Tibial artery (tissue), 4 donors: Measurements from ENCODE around the gene RARS1.

ENCODE experiments used
- DNase-seq, 2 donors: peaks; one replicate each; pipeline ENCODE4 v3.0.0-alpha.2; 2019
- H3K27ac ChIP-seq, 2 donors: fragments of 200-600 bp; sonication (generic) in 1 of 2; 1 replicate in 1 of 2; 2 replicates in 1 of 2; pipeline ENCODE4 v1.5.1; 2018 to 2019; ENCODE audit warnings: mild to moderate bottlenecking in 1 of 2
- H3K27me3 ChIP-seq, 2 donors: fragments of 200-600 bp; sonication (generic) in 1 of 2; one replicate each; pipeline versions ENCODE4 v1.5.1 to v1.6.0; 2016 to 2019
- H3K36me3 ChIP-seq, 3 donors: fragments of 200-600 bp; sonication (generic) in 2 of 3; one replicate each; pipeline ENCODE4 v1.5.1; 2016 to 2019; ENCODE audit warnings: mild to moderate bottlenecking in 2 of 3
- H3K4me1 ChIP-seq, 4 donors: fragments of 200-600 bp; sonication (generic) in 2 of 4; 1 replicate in 3 of 4; 2 replicates in 1 of 4; pipeline ENCODE4 v1.5.1; 2016 to 2019
- H3K4me3 ChIP-seq, 2 donors: fragments of 200-600 bp; sonication (generic) in 1 of 2; 1 replicate in 1 of 2; 2 replicates in 1 of 2; pipeline ENCODE4 v1.5.1; 2018 to 2019; ENCODE audit warnings: mild to moderate bottlenecking in 2 of 2
- H3K9me3 ChIP-seq, 3 donors: fragments of 200-600 bp; sonication (generic) in 1 of 3; one replicate each; pipeline ENCODE4 v1.5.1; 2016 to 2019
- CTCF ChIP-seq, 2 experiments: fragments of 200-600 bp in 1 of 2; fragments of 450-650 bp in 1 of 2; IDR thresholded peaks; one replicate each; pipeline ENCODE4 v1.5.1; 2017 to 2019; ENCODE audit warnings: antibody characterized with exemption in 2 of 2, mild to moderate bottlenecking in 1 of 2, moderate library complexity in 1 of 2
- intact Hi-C: fragments of 100-400 bp; cut with DNase I; formaldehyde crosslinking; loops from one replicate; pipeline ENCODE4 v1.15.0; 2023; ENCODE audit warnings: low total_unique reads

Gene RARS1

GRCh38 chr5:168480601-168481000 lies 5.7 kb upstream of the RARS1 start:
- Histone ChIP-seq H3K4me1 (no peaks in the 10 kb centered on the region), H3K27ac (no peak overlapping the region), H3K9me3 (no peaks in the 10 kb centered on the region), H3K36me3 (no peaks in the 10 kb centered on the region), H3K4me3 (no peak overlapping the region), H3K27me3 (no peaks in the 10 kb centered on the region)
- intact Hi-C loops = loop anchor here (10.0 kb wide), 2 partner anchors 84 to 1104 kb away; partner anchors contain the start of gene SPDL1
- DNase-seq = no peak
- TF ChIP-seq CTCF (IDR thresholded peaks at IDR 0.05) = no peak

GRCh38 chr5:168481330-168481788 lies 4.9 kb upstream of the RARS1 start:
- intact Hi-C loops = loop anchor here (10.0 kb wide), 2 partner anchors 83 to 1103 kb away; partner anchors contain the start of gene SPDL1
- Histone ChIP-seq H3K9me3 (no peaks in the 10 kb centered on the region), H3K4me1 (peaks cover 0 to 4% (median 0%) of the 10 kb centered on the region in 4 donors), H3K27me3 (no peaks in the 10 kb centered on the region), H3K27ac (no peak overlapping the region), H3K4me3 (no peak overlapping the region), H3K36me3 (no peaks in the 10 kb centered on the region)
- no peak for TF ChIP-seq CTCF (IDR thresholded peaks at IDR 0.05)
- no peak for DNase-seq

- no peak for TF ChIP-seq CTCF (IDR thresholded peaks at IDR 0.05)
- H3K9me3 ChIP-seq = no peaks in the 10 kb centered on the region
- no peaks in the 10 kb centered on the region for H3K36me3 ChIP-seq
- H3K4me1 ChIP-seq = peaks cover 0 to 9% (median 5%) of the 10 kb centered on the region in 4 donors
- no peak overlapping the region for H3K4me3 ChIP-seq
- no peak overlapping the region for H3K27ac ChIP-seq
- intact Hi-C loops = loop anchor here (10.0 kb wide), 2 partner anchors 82 to 1102 kb away; partner anchors contain the start of gene SPDL1
- H3K27me3 ChIP-seq = no peaks in the 10 kb centered on the region
- DNase-seq = no peak
These were observed 3.9 kb upstream of the RARS1 start for GRCh38 chr5:168482361-168482760.

- Histone ChIP-seq H3K27ac (no peak overlapping the region), H3K4me3 (no peak overlapping the region), H3K27me3 (no peaks in the 10 kb centered on the region), H3K36me3 (peaks cover 49 to 56% (median 52%) of the 10 kb centered on the region in 3 donors), H3K4me1 (peaks cover 0 to 13% (median 9%) of the 10 kb centered on the region in 4 donors), H3K9me3 (no peaks in the 10 kb centered on the region)
- DNase-seq = no peak
- no peak for TF ChIP-seq CTCF (IDR thresholded peaks at IDR 0.05)
- intact Hi-C loops = loop anchor here (10.0 kb wide), 2 partner anchors 76 to 1096 kb away; partner anchors contain the start of gene SPDL1
These were observed 2.8 kb downstream of the RARS1 start for GRCh38 chr5:168489059-168489458.

GRCh38 chr5:168494057-168494555 lies 7.8 kb downstream of the RARS1 start:
- no peak for DNase-seq
- Histone ChIP-seq H3K9me3 (no peaks in the 10 kb centered on the region), H3K27me3 (no peaks in the 10 kb centered on the region), H3K36me3 (peaks cover 86 to 89% (median 87%) of the 10 kb centered on the region in 3 donors), H3K27ac (no peak overlapping the region), H3K4me3 (no peak overlapping the region), H3K4me1 (no peaks in the 10 kb centered on the region)
- TF ChIP-seq CTCF (IDR thresholded peaks at IDR 0.05) = no peak
- intact Hi-C loops = no loop called here
